GM12873 (cell line): ENCODE data around the gene SLAIN1.

Experiments used
- TF ChIP-seq, protein P1 (sequence below): IDR thresholded peaks from 2 replicates; pipeline ENCODE4 v1.5.1; 2012; ENCODE audit warnings: low read depth, mild to moderate bottlenecking, moderate library complexity, low read length, control low read depth; ENCODE audit not compliant: insufficient read depth; ENCODE audit errors: missing control alignments

Gene SLAIN1

GRCh38 chr13:77697217-77698103 is at the start of gene SLAIN1:
Gene SLAIN1 (plus strand): TSS chr13:77697687. CDS start chr13:77697914, 227 bp downstream.
- TF ChIP-seq, protein P1, sequence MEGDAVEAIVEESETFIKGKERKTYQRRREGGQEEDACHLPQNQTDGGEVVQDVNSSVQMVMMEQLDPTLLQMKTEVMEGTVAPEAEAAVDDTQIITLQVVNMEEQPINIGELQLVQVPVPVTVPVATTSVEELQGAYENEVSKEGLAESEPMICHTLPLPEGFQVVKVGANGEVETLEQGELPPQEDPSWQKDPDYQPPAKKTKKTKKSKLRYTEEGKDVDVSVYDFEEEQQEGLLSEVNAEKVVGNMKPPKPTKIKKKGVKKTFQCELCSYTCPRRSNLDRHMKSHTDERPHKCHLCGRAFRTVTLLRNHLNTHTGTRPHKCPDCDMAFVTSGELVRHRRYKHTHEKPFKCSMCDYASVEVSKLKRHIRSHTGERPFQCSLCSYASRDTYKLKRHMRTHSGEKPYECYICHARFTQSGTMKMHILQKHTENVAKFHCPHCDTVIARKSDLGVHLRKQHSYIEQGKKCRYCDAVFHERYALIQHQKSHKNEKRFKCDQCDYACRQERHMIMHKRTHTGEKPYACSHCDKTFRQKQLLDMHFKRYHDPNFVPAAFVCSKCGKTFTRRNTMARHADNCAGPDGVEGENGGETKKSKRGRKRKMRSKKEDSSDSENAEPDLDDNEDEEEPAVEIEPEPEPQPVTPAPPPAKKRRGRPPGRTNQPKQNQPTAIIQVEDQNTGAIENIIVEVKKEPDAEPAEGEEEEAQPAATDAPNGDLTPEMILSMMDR, result no peak

- TF ChIP-seq, protein P1, result no peak
These were observed 47.1 kb upstream of the SLAIN1 start for GRCh38 chr13:77650409-77650808.

GRCh38 chr13:77653301-77653700 is 44.2 kb upstream of the SLAIN1 start:
- TF ChIP-seq, protein P1, result no peak

- TF ChIP-seq, protein P1, result no peak
These were observed 36.6 kb upstream of the SLAIN1 start for GRCh38 chr13:77660841-77661250.

GRCh38 chr13:77674852-77675251 is 22.6 kb upstream of the SLAIN1 start:
- TF ChIP-seq, protein P1, result no peak

DNA sequence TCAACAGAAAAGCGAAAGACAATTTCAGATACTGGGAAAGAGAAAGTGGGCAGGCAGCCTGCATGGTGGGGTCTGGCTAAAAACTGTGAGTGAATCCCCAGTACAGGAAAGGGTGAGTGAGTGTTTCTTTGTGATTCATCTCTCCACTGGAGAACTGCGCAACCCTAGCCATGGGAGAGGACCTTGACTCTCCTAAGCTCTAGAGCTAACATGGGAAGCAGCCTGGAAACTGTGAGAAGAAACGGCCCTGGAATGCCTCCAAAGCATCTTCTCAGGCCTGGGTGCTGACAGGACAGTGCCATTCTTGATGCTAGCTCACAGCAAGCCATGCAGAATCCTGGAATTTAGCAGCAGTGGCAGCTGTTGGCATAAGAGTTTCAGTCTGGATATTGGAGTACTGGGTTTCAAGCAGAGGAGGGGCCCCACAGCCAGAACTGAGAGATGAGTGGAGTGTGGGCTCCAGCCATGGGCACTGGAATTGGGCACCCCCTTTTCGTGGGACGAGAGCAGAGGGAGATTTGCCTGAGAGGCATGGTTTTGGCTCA is 18.7 kb upstream of the SLAIN1 start:
- TF ChIP-seq, protein P1, result no peak

GRCh38 chr13:77687799-77688198 is 9.7 kb upstream of the SLAIN1 start:
- TF ChIP-seq, protein P1, result no peak
